ENCODE measurements around the gene YJU2. TPM values are rescaled to one million over a fixed set of nuclear protein-coding genes. Genes with fewer than 3 reads are reported as not detected.

The YJU2 gene
- total RNA-seq, 1 donor, result 17.0 TPM

- Histone ChIP-seq H3K4me1 (ENCODE audit: insufficient read depth, low read length) (no peaks in the 10 kb centered on the region), H3K79me2 (ENCODE audit: insufficient read depth, low read length) (no peaks in the 10 kb centered on the region), H3K36me3 (ENCODE audit: insufficient read depth, low read length) (no peaks in the 10 kb centered on the region), H4K20me1 (ENCODE audit: insufficient read depth, low read length) (no peaks in the 10 kb centered on the region), H3K27me3 (ENCODE audit: insufficient read depth, low read length) (no peaks in the 10 kb centered on the region), H2AFZ (ENCODE audit: low read length) (peak overlapping the region; percentile 59), H3K27ac (ENCODE audit: low read depth, low read length) (no peak overlapping the region), H3K4me2 (ENCODE audit: insufficient read depth, low read length) (no peak overlapping the region), H3K4me3 (ENCODE audit: insufficient read depth, low read length) (no peak overlapping the region), H3K9me3 (ENCODE audit: low read depth, low read length) (no peaks in the 10 kb centered on the region)
- DNase-seq (ENCODE audit: insufficient read length, low spot score, missing footprints), result peak; percentile 65
- TF ChIP-seq CTCF (IDR thresholded peaks at IDR 0.05; ENCODE audit: extremely low read depth, low read depth, low read length), result no peak
These were observed 67.1 kb downstream of the YJU2 start for GRCh38 chr19:4313847-4314490.

GRCh38 chr19:4316956-4317355 is 70.1 kb downstream of the YJU2 start:
- Histone ChIP-seq H3K4me1 (ENCODE audit: insufficient read depth, low read length) (no peaks in the 10 kb centered on the region), H3K27me3 (ENCODE audit: insufficient read depth, low read length) (no peaks in the 10 kb centered on the region), H3K36me3 (ENCODE audit: insufficient read depth, low read length) (no peaks in the 10 kb centered on the region), H3K79me2 (ENCODE audit: insufficient read depth, low read length) (no peaks in the 10 kb centered on the region), H4K20me1 (ENCODE audit: insufficient read depth, low read length) (no peaks in the 10 kb centered on the region), H3K4me3 (ENCODE audit: insufficient read depth, low read length) (no peak overlapping the region), H3K4me2 (ENCODE audit: insufficient read depth, low read length) (no peak overlapping the region), H2AFZ (ENCODE audit: low read length) (no peak overlapping the region), H3K27ac (ENCODE audit: low read depth, low read length) (no peak overlapping the region), H3K9me3 (ENCODE audit: low read depth, low read length) (no peaks in the 10 kb centered on the region)
- peak; percentile 76 for DNase-seq (ENCODE audit: insufficient read length, low spot score, missing footprints)
- TF ChIP-seq CTCF (IDR thresholded peaks at IDR 0.05; ENCODE audit: extremely low read depth, low read depth, low read length), result no peak

- Histone ChIP-seq H3K27me3 (ENCODE audit: insufficient read depth, low read length) (no peaks in the 10 kb centered on the region), H3K4me3 (ENCODE audit: insufficient read depth, low read length) (no peak overlapping the region), H3K27ac (ENCODE audit: low read depth, low read length) (no peak overlapping the region), H2AFZ (ENCODE audit: low read length) (no peak overlapping the region), H3K36me3 (ENCODE audit: insufficient read depth, low read length) (no peaks in the 10 kb centered on the region), H3K4me2 (ENCODE audit: insufficient read depth, low read length) (no peak overlapping the region), H3K9me3 (ENCODE audit: low read depth, low read length) (no peaks in the 10 kb centered on the region), H4K20me1 (ENCODE audit: insufficient read depth, low read length) (no peaks in the 10 kb centered on the region), H3K4me1 (ENCODE audit: insufficient read depth, low read length) (no peaks in the 10 kb centered on the region), H3K79me2 (ENCODE audit: insufficient read depth, low read length) (no peaks in the 10 kb centered on the region)
- no peak for TF ChIP-seq CTCF (IDR thresholded peaks at IDR 0.05; ENCODE audit: extremely low read depth, low read depth, low read length)
- DNase-seq (ENCODE audit: insufficient read length, low spot score, missing footprints), result peak; percentile 70
These were observed 71.6 kb downstream of the YJU2 start for GRCh38 chr19:4318460-4318859.

Other genes starting within 250 kb of the YJU2 start
- gene PIAS4, start 239.3 kb upstream of the YJU2 start, total RNA-seq, result 14.7 and 21.4 TPM in 2 replicates
- gene ZBTB7A, start 180.2 kb upstream of the YJU2 start, total RNA-seq, result 38.6 and 42.7 TPM in 2 replicates
- 221 and 233 TPM in 2 replicates for gene MAP2K2, start 123.0 kb upstream of the YJU2 start, total RNA-seq
- gene CREB3L3, start 93.4 kb upstream of the YJU2 start, total RNA-seq, result not detected in 2 replicates
- 8.3 and 16.3 TPM in 2 replicates for gene SIRT6, start 64.5 kb upstream of the YJU2 start, total RNA-seq
- gene ANKRD24, start 64.4 kb upstream of the YJU2 start, total RNA-seq, result 0.29 and 0.72 TPM in 2 replicates
- gene EBI3, start 17.6 kb upstream of the YJU2 start, total RNA-seq, result not detected in 2 replicates
- not detected in 2 replicates for gene SHD, start 32.2 kb downstream of the YJU2 start, total RNA-seq
- gene TMIGD2, start 55.3 kb downstream of the YJU2 start, total RNA-seq, result not detected in 2 replicates
- gene FSD1, start 57.5 kb downstream of the YJU2 start, total RNA-seq, result 0.29 and 1.1 TPM in 2 replicates
- 2.4 and 2.5 TPM in 2 replicates for gene STAP2, start 91.7 kb downstream of the YJU2 start, total RNA-seq
- gene MPND, start 96.5 kb downstream of the YJU2 start, total RNA-seq, result 6.8 and 6.9 TPM in 2 replicates
- 83.2 and 84.9 TPM in 2 replicates for gene SH3GL1, start 153.5 kb downstream of the YJU2 start, total RNA-seq
- 3.6 and 5.6 TPM in 2 replicates for gene CHAF1A, start 155.6 kb downstream of the YJU2 start, total RNA-seq
- 120 and 136 TPM in 2 replicates for gene UBXN6, start 210.7 kb downstream of the YJU2 start, total RNA-seq
- 44.2 and 48.5 TPM in 2 replicates for gene HDGFL2, start 225.2 kb downstream of the YJU2 start, total RNA-seq